GM04504 (cell line): ENCODE data around the gene IGFBP2.

Experiments used
- DNase-seq: peaks from one replicate; pipeline ENCODE4 v3.0.0-alpha.2; 2012; ENCODE audit warnings: low read depth

IGFBP2 gene

DNA sequence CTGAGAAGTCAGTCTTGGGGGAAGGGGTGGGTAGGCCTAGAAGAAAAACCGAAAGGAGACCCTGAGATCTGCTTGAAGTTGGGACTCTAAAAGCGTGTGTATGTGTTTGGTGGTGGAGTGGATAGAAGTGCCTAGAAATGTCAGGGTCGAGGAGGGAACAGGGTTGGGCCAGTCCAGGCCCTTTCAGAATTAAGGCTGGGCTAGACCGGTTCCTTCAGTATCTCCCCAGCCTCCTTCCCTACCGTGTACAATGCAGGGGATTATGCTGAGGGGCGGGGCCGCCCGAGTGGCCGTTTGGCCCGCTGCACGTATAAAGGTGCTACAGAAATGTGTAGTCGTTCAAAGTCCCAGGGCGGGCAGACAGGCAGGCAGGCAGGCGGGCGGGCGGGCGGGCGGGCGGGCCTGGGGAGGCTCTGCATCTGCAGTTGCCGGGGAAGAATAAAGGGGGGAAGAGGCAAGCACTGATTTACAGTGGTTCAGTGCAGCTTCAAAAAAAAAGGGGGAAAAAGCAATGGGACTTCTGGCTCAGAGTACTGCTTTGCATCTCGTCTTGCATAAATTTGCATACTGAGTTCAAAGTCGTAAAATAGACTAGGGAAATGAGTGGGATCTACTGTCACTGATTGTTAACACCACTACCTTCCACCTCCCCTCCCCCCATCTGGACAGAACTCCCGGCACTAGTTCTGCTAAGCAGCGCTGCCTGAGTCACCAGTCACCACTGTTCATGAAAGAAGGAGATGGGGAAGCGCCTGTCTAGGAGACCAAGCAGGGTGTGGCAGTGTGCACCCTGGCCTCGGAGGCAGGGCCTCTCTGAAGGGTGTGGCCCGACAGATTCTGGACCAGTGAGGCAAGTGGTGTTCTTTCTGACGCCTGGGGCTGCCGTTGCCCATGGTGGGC is 3.6 kb downstream of the IGFBP2 start:
- no peak for DNase-seq

DNA sequence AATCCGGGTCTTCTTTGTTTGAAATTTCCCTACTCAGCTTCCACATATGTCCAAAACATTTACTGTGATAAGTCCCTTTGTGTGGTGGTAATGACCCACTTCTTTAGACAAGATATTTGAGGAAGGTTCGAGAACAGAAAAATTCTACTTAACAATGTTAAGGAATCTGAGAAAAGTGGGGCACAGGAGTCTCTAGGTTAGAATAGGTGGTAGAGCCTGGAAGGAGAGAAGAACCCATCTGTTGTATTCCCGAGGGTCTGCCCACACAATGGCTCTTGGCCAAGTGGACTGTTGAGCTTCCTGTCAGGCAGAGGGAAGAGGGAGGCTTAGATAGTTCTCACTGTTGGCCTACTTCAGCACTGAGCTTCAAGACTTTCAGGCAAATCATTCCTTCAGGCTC is 4.3 kb downstream of the IGFBP2 start:
- DNase-seq, result no peak

GRCh38 chr2:216643986-216644659 is 10.9 kb downstream of the IGFBP2 start:
- no peak for DNase-seq

DNA sequence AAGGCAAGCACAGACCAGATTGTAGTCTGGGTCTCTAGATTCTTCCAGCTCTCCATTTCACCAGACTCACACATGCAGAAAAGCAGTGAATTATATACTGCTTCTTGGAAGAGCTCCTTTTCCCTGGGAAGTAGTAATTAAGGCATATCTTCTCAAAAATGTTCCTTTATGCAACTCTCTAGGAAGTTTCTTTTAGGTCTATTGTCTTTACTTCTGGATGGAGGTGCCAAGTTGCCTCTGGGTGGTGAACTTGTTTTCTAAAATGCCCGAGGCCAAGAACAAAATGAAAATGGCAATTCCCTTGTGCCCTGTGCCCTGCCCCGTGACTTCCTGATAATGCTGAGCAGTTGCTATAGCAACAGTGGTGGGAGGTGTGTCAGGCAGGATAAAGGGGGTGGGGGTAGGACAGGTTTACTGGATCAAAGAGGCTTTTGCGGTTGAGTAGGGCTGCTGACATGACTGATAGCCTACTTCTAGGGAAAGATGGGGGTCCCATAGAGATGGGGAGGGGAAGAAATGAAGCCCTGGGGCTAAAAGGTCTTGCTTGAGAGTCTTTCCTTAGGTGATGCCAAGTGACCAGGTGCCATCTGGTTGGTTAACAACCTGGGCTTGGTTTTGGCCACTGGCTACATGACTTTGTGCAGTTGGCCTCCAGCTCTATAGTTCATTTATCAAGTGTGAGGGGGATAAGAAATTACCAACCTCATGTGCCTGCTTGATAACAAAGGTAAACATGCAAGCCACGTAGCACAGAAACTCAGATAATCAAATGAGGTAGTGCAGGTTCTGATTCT is 11.8 kb downstream of the IGFBP2 start:
- no peak for DNase-seq

DNA sequence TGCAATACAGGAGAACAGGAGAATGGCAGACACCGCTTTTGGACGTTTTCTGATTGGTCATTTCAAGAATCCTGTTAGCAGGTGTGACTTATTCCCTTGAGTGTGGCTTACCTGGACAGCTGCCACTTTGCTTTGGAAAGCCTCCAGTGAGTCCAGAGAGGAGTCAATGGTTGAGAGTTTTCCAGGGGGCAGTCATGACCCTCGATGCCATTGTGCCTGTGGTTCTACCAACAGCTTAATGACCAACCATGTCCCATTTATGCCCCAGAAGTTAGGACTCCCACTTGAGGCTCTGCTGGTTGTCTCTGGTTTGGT is 12.4 kb downstream of the IGFBP2 start:
- DNase-seq, result no peak

- no peak for DNase-seq
These were observed 12.9 kb downstream of the IGFBP2 start for GRCh38 chr2:216646116-216646515.

DNA sequence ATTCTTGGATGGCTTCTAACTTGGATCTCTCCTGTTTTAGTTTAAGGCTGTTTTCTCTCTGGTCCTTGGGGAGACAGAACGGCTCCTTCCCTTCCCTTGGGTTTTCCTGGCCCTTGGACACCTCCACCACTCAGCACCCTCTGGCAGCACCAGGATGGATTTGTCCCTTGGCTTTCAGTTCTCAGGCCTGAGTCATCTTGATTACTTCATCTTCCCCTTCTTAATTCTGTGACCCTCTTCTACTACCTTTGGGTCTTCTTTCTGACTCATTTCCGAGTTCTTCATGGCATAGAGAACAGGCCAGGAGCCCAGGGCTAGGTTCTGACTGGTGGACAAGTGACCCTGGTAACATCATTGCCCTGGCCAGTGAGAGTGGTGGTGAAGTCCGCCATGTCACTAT is 14.9 kb downstream of the IGFBP2 start:
- DNase-seq, result no peak

- no peak for DNase-seq
These were observed 16.4 kb downstream of the IGFBP2 start for GRCh38 chr2:216649574-216649973.

DNA sequence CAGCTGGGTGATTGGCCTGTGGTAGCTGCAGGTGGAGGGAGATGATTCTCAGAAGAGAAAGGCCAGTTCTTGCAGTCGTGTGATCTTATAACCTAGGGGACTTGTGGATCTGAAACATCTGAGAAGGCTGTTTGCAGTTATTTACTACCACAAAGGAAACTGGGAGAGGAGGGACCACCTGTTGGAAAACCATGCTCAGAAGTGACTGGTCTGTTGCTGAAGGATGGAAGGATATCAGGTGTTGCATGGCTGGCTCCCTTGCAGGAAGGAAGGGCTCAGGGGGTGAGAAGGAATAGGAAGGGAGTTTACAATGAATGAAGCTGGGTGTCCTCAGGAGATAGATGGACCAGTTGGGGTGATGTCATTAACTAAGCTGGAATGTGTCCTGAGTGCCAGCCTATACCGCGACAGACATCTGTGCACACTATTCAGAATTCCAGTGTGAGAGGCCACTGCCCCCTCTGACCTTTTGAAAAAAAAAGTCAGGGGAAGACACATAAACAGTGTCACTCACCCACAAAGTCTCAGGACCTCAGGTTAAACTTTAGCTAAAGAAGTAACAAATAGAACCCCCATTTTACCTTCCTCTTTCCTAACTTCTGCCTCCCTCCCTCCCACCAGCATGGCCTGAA is 17.5 kb downstream of the IGFBP2 start:
- no peak for DNase-seq

DNA sequence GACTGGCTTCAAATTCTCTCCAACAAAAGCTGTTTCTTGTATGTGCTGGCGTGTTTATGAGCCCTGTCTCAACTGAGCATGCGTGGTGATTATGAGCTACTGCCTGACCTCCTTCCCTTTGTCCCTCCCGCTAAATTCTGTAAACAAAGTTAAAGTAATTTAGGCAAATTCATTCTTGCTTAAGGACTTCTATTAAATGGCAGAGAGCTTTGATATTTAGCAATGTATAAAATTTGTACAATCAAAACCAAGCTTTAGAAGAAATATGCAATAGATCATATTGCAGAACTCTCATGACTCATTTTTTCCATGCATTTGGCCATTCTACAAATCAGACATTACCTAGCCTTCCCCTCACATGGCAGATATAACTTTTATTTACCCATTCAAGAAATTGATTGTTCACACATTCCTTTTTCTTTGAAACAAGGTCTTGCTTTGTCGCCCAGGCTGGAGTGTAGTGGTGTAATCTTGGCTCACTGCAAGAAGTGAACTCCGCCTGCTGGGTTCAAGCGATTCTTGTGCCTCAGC is 18.2 kb downstream of the IGFBP2 start:
- DNase-seq, result no peak

- no peak for DNase-seq
These were observed 19.3 kb downstream of the IGFBP2 start for GRCh38 chr2:216652566-216652965.

GRCh38 chr2:216653093-216653799 is 20.0 kb downstream of the IGFBP2 start:
- DNase-seq, result no peak

DNA sequence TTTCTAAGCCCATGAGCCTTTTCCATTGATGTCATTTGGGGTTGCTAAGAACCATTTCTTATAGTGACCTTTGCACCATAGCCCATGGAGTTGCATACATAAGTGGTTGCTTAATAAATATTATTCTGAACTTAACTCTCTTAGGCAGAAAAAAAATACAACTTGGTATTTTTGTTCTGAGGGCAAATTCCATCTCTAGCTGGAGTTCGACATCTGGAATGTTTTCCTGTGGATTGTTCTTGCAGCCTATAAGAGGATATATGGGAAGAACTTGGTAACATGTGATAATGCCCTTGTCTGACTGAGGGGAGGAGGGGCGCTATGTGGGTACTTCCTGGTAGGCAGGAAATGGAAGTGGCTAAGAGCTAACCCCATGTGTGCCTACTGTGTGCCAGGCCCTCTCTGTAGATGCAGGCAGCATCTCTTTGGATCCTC is 20.7 kb downstream of the IGFBP2 start:
- DNase-seq, result no peak

- DNase-seq, result no peak
These were observed 21.4 kb downstream of the IGFBP2 start for GRCh38 chr2:216654528-216655052.

GRCh38 chr2:216657086-216657855 is 24.1 kb downstream of the IGFBP2 start:
- DNase-seq, result no peak

DNA sequence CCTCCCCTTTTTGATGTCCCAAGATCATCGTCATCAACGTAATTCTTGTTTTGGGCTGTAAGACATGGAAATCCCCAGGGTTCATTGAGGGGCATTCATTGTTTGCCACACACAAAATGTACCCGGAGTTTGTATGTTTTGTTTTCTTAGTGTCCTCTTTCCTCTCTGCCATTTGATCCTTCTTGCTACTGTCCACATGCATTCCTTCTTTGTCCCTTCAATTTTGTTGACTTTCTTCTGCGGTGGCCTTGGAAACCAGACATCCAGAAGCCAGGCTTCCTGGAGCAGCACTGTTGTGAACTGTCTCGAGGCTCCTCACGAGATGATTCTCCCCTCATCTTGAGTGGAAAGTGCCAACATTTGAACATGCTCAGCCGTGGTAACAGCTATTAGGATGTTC is 24.8 kb downstream of the IGFBP2 start:
- no peak for DNase-seq

DNA sequence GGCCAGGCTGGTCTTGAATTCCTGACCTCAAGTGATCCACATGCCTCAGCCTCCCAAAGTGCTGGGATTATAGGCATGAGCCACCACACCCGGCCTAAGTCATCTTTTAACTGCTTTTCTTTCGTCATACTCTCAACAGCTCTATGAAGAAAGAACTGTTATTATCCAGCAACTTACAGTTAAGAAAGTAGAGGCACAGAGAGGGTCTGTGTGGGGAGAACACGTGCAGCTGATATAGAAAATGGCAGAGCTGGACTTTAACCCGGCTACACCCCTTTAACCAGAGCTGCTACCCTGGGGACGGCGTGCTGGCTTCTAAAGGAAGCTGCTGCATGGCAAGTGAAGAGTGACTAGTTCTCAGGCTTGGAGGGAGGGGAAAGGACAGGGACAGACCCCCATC is 25.5 kb downstream of the IGFBP2 start:
- no peak for DNase-seq

DNA sequence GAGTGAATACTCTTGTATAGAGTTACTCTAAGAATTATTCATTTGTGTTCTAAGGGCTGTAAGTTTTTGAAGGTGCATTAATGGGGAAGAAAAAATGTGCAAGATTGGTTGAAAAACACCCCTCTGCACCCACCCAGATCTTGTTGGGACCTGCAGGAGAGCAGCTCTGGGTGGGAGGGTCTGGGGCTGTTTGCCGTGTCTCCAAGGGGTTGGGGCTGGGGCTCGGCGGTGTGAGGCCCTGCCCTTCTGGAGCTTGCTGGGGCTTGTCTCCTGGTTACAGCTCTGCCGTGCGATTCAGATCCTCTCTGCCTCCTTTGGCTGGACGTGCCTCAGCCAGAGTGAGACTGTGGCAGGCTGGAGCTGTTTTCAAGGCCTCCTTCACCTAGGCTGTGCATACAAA is 26.1 kb downstream of the IGFBP2 start:
- no peak for DNase-seq

- DNase-seq, result no peak
These were observed 27.3 kb downstream of the IGFBP2 start for GRCh38 chr2:216660496-216660895.

DNA sequence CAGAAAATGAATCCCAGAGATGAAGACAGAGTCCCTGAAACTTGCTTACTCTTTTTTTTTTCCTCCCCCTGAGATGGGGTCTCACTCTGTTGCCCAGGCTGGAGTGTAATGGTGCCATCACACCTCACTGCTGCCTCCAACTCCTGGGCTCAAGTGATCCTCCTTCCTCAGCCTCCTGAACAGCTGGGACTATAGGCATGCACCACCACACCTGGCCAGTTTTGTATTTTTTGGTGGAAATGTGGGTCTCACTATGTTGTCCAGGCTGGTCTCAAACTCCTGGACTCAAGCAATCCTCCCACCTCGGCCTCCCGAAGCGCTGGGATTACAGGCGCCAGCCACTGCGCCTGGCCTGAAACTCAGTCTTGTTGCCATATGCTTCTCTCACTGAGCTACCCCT is 27.8 kb downstream of the IGFBP2 start:
- DNase-seq, result no peak
